SK-N-SH (cell line): ENCODE results near the gene MRPL21. TPM values are rescaled to one million over a fixed set of nuclear protein-coding genes. Genes with fewer than 3 reads are reported as not detected.

ENCODE experiments used
- CTCF ChIA-PET: fragments of 300-600, 350-600 bp; formaldehyde crosslinking; extraction: SDS; loops from one replicate; lab custom pipeline; 2021; lab: Yijun Ruan, JAX
- POLR2A ChIA-PET: fragments of 350-600 bp; sonication (Branson Sonifier 250); formaldehyde crosslinking; extraction: SDS; loops from one replicate; lab custom pipeline; 2020; ENCODE audit warnings: antibody characterized with exemption, inconsistent platforms; lab: Yijun Ruan, JAX
- DNase-seq: peaks from one replicate; pipeline ENCODE4 v3.0.0; 2012
- H2AFZ ChIP-seq: fragments of 200-600 bp; sonication (generic); 2 replicates; pipeline ENCODE4 v1.8.1; 2016; ENCODE audit warnings: antibody characterized with exemption, mild to moderate bottlenecking, low read depth
- H3F3A ChIP-seq: fragments of 200-600 bp; sonication (generic); replicated peaks from 2 replicates; pipeline ENCODE3; 2016; ENCODE audit warnings: antibody characterized with exemption, mild to moderate bottlenecking; ENCODE audit not compliant: insufficient read depth
- H3K27ac ChIP-seq, 2 experiments: fragments of 200-500 bp in 1 of 2; fragments of 200-600 bp in 1 of 2; sonication (Bioruptor generic) in 1 of 2; sonication (generic), shearing (Covaris generic) in 1 of 2; 2 replicates each; pipeline versions ENCODE4 v1.5.1 to v1.6.1; 2014 to 2016; ENCODE audit warnings: low read depth in 2 of 2, inconsistent platforms in 1 of 2, low read length in 1 of 2, mild to moderate bottlenecking in 1 of 2, mixed read lengths in 1 of 2
- H3K27me3 ChIP-seq: fragments of 200-600 bp; sonication (generic), shearing (Covaris generic); 2 replicates; pipeline ENCODE4 v1.6.1; 2016; ENCODE audit warnings: mixed run types; ENCODE audit not compliant: insufficient read depth
- H3K36me3 ChIP-seq, 2 experiments: fragments of 200-500 bp in 1 of 2; fragments of 200-600 bp in 1 of 2; sonication (Bioruptor generic) in 1 of 2; sonication (generic) in 1 of 2; replicated peaks in 1 of 2; 2 replicates each; pipeline versions ENCODE3 to v1.5.1; 2014 to 2016; ENCODE audit warnings: low read length in 1 of 2, mild to moderate bottlenecking in 1 of 2; ENCODE audit not compliant: insufficient read depth in 2 of 2, control insufficient read depth in 1 of 2
- H3K4me1 ChIP-seq, 2 experiments: fragments of 200-500 bp in 1 of 2; fragments of 200-600 bp in 1 of 2; sonication (Bioruptor generic) in 1 of 2; sonication (generic), shearing (Covaris generic) in 1 of 2; 2 replicates each; pipeline versions ENCODE4 v1.5.1 to v1.6.1; 2014 to 2016; ENCODE audit warnings: low read depth in 1 of 2, low read length in 1 of 2, mixed run types in 1 of 2; ENCODE audit not compliant: insufficient read depth in 2 of 2, control insufficient read depth in 1 of 2
- H3K4me2 ChIP-seq: fragments of 200-600 bp; sonication (generic), shearing (Covaris generic); 2 replicates; pipeline ENCODE4 v1.6.1; 2017; ENCODE audit warnings: mixed run types
- H3K4me3 ChIP-seq, 2 experiments: fragments of 200-500 bp in 1 of 2; fragments of 200-600 bp in 1 of 2; sonication (Bioruptor generic) in 1 of 2; sonication (generic), shearing (Covaris generic) in 1 of 2; 2 replicates each; pipeline versions ENCODE4 v1.5.1 to v1.8.1; 2014 to 2016; ENCODE audit warnings: low read depth in 2 of 2, inconsistent platforms in 1 of 2, low read length in 1 of 2, mild to moderate bottlenecking in 1 of 2, mixed read lengths in 1 of 2, moderate library complexity in 1 of 2
- H3K79me2 ChIP-seq: fragments of 200-600 bp; sonication (generic); 2 replicates; pipeline ENCODE4 v1.8.1; 2017; ENCODE audit warnings: mild to moderate bottlenecking; ENCODE audit not compliant: insufficient read depth
- H3K9ac ChIP-seq: fragments of 200-600 bp; sonication (generic); 2 replicates; pipeline ENCODE4 v1.6.1; 2017; ENCODE audit warnings: mixed run types
- H3K9me2 ChIP-seq: fragments of 200-600 bp; sonication (generic); 2 replicates; pipeline ENCODE4 v1.6.1; 2017; ENCODE audit warnings: mixed run types
- H3K9me3 ChIP-seq: fragments of 200-600 bp; sonication (generic); 2 replicates; pipeline ENCODE4 v1.6.1; 2017; ENCODE audit warnings: mixed run types, mild to moderate bottlenecking, moderate library complexity
- H4K20me1 ChIP-seq: fragments of 200-600 bp; sonication (generic); 2 replicates; pipeline ENCODE4 v1.6.1; 2017; ENCODE audit warnings: mild to moderate bottlenecking, mixed run types; ENCODE audit not compliant: insufficient read depth
- EP300 ChIP-seq, 2 experiments: IDR thresholded peaks; 2 replicates each; pipeline versions ENCODE4 v1.4.0 to v1.6.1; 2012; ENCODE audit warnings: borderline replicate concordance in 1 of 2, low read depth in 1 of 2, low read length in 1 of 2
- FOXJ3 ChIP-seq: sonication (generic); formaldehyde crosslinking; IDR thresholded peaks from 2 replicates; pipeline ENCODE4 v1.5.1; 2020; ENCODE audit warnings: mild to moderate bottlenecking, missing genetic modification reagents
- GABPA ChIP-seq: IDR thresholded peaks from 2 replicates; pipeline ENCODE4 v1.4.0; 2012; ENCODE audit warnings: low read depth, mild to moderate bottlenecking
- GATA2 ChIP-seq: sonication (generic); formaldehyde crosslinking; IDR thresholded peaks from 2 replicates; pipeline ENCODE4 v1.5.0; 2020; ENCODE audit warnings: mild to moderate bottlenecking, missing genetic modification reagents
- IRF3 ChIP-seq: fragments of 150-350 bp; IDR thresholded peaks from 2 replicates; pipeline ENCODE4 v1.6.1; 2016; ENCODE audit warnings: mild to moderate bottlenecking, low read depth, low read length
- JUND ChIP-seq: IDR thresholded peaks from 2 replicates; pipeline ENCODE4 v1.4.0; 2012
- MAX ChIP-seq: IDR thresholded peaks from 2 replicates; pipeline ENCODE4 v1.4.0; 2012; ENCODE audit warnings: low read depth
- MEF2A ChIP-seq: IDR thresholded peaks from 2 replicates; pipeline ENCODE4 v1.4.0; 2012; ENCODE audit warnings: low read depth, borderline replicate concordance
- MXI1 ChIP-seq: IDR thresholded peaks from 2 replicates; pipeline ENCODE4 v1.6.1; 2012; ENCODE audit warnings: mild to moderate bottlenecking, low read depth, low read length, improper control_type of control experiment
- NRF1 ChIP-seq: IDR thresholded peaks from 2 replicates; pipeline ENCODE4 v1.6.1; 2012; ENCODE audit warnings: low read depth, mild to moderate bottlenecking, low read length
- POLR2AphosphoS5 ChIP-seq: IDR thresholded peaks from 2 replicates; pipeline ENCODE4 v1.6.1; 2012; ENCODE audit warnings: low read depth, low read length
- RAD21 ChIP-seq: IDR thresholded peaks from 2 replicates; pipeline ENCODE4 v1.6.1; 2012; ENCODE audit warnings: mild to moderate bottlenecking, low read length
- RXRA ChIP-seq: IDR thresholded peaks from 2 replicates; pipeline ENCODE4 v1.4.0; 2012; ENCODE audit warnings: low read depth, mild to moderate bottlenecking, borderline replicate concordance
- TAF1 ChIP-seq: IDR thresholded peaks from 2 replicates; pipeline ENCODE4 v1.6.1; 2012; ENCODE audit warnings: low read depth, mild to moderate bottlenecking, low read length, moderate library complexity, borderline replicate concordance
- TCF12 ChIP-seq: IDR thresholded peaks from 2 replicates; pipeline ENCODE4 v1.4.0; 2012
- TEAD4 ChIP-seq: IDR thresholded peaks from 2 replicates; pipeline ENCODE4 v1.4.0; 2012; ENCODE audit warnings: mild to moderate bottlenecking, borderline replicate concordance; ENCODE audit not compliant: insufficient read depth
- USF2 ChIP-seq: fragments of 150-350 bp; IDR thresholded peaks from 2 replicates; pipeline ENCODE4 v1.6.1; 2017; ENCODE audit warnings: antibody characterized with exemption, low read length, low read depth, borderline replicate concordance
- WGBS: methylation state at CpG from one replicate; pipeline ENCODE4 v1.1.6; 2017; ENCODE audit warnings: low lambda C conversion rate; 5-methylcytosine and 5-hydroxymethylcytosine counted together
- polyA plus RNA-seq, 3 experiments: library from polyadenylated mRNA; depleted of rRNA; stranded (reverse); fragments of >200 nt; gene quantifications; 2 replicates each; pipeline ENCODE4 v1.2.3, GENCODE V29; 2012
- TF ChIP-seq, protein P1 (sequence below): IDR thresholded peaks from 2 replicates; pipeline ENCODE4; 2012
- TF ChIP-seq, protein P2 (sequence below): fragments of 200-600 bp; sonication (generic); IDR thresholded peaks from 2 replicates; pipeline ENCODE4 v1.6.1; 2017; ENCODE audit warnings: antibody characterized with exemption, mild to moderate bottlenecking, moderate library complexity
- TF ChIP-seq, protein P3 (sequence below): IDR thresholded peaks from 2 replicates; pipeline ENCODE4 v1.6.1; 2012; ENCODE audit warnings: mild to moderate bottlenecking, low read depth, low read length, moderate library complexity

The MRPL21 gene
- polyA plus RNA-seq, 1 of the 3 experiments (the other 2 are of a cell fraction), result 125 TPM

DNA sequence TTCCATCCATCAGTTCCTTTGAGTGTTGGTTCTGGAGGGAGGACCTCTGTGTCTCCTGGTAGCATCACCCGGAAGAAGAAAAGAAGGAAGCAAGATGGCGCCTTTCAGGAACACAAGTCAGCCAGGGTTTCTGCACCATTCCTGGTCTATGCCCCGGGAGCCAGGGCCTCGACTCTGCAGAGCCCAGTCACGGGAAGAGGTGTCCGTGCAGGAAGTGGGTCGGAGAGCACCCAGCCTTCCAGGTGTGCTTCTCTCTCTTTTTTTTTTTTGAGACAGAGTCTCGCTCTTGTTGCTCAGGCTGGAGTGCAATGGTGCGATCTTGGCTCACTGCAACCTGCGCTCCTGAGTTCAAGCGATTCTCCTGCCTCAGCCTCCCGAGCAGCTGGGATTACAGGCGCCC, 21.2 kb downstream of the MRPL21 start:
- no peak overlapping the region for H3K27ac ChIP-seq
- ChIA-PET POLR2A (no interaction called here), CTCF (interaction anchor here (2.9 kb wide), 1 partner anchor 8 kb away, joined by 11 read pairs; no protein-coding TSS in a partner anchor)
- H3K27me3 ChIP-seq, result no peaks in the 10 kb centered on the region
- no peak overlapping the region for H3K4me2 ChIP-seq
- H3K36me3 ChIP-seq, result no peaks in the 10 kb centered on the region
- no peaks in the 10 kb centered on the region for H4K20me1 ChIP-seq
- H3K4me3 ChIP-seq, result no peak overlapping the region
- no peak for TF ChIP-seq POLR2AphosphoS5
- no peak for TF ChIP-seq RAD21
- TF ChIP-seq, protein P1, sequence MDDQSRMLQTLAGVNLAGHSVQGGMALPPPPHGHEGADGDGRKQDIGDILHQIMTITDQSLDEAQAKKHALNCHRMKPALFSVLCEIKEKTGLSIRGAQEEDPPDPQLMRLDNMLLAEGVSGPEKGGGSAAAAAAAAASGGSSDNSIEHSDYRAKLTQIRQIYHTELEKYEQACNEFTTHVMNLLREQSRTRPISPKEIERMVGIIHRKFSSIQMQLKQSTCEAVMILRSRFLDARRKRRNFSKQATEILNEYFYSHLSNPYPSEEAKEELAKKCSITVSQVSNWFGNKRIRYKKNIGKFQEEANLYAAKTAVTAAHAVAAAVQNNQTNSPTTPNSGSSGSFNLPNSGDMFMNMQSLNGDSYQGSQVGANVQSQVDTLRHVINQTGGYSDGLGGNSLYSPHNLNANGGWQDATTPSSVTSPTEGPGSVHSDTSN, result no peak
- TF ChIP-seq GATA2 (CRISPR knock-in tag), result no peak
- TF ChIP-seq JUND, result no peak
- no peak for TF ChIP-seq IRF3
- TF ChIP-seq NRF1, result no peak
- TF ChIP-seq MXI1, result no peak
- TF ChIP-seq MEF2A, result no peak
- TF ChIP-seq, protein P2, sequence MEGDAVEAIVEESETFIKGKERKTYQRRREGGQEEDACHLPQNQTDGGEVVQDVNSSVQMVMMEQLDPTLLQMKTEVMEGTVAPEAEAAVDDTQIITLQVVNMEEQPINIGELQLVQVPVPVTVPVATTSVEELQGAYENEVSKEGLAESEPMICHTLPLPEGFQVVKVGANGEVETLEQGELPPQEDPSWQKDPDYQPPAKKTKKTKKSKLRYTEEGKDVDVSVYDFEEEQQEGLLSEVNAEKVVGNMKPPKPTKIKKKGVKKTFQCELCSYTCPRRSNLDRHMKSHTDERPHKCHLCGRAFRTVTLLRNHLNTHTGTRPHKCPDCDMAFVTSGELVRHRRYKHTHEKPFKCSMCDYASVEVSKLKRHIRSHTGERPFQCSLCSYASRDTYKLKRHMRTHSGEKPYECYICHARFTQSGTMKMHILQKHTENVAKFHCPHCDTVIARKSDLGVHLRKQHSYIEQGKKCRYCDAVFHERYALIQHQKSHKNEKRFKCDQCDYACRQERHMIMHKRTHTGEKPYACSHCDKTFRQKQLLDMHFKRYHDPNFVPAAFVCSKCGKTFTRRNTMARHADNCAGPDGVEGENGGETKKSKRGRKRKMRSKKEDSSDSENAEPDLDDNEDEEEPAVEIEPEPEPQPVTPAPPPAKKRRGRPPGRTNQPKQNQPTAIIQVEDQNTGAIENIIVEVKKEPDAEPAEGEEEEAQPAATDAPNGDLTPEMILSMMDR, result no peak
- no peak for TF ChIP-seq RXRA
- no peak for TF ChIP-seq EP300 (IDR thresholded peaks at IDR 0.05; ENCODE audit: borderline replicate concordance in 1 of 2, low read depth in 1 of 2, low read length in 1 of 2)
- TF ChIP-seq TEAD4, result no peak
- TF ChIP-seq MAX, result no peak
- TF ChIP-seq, protein P3, sequence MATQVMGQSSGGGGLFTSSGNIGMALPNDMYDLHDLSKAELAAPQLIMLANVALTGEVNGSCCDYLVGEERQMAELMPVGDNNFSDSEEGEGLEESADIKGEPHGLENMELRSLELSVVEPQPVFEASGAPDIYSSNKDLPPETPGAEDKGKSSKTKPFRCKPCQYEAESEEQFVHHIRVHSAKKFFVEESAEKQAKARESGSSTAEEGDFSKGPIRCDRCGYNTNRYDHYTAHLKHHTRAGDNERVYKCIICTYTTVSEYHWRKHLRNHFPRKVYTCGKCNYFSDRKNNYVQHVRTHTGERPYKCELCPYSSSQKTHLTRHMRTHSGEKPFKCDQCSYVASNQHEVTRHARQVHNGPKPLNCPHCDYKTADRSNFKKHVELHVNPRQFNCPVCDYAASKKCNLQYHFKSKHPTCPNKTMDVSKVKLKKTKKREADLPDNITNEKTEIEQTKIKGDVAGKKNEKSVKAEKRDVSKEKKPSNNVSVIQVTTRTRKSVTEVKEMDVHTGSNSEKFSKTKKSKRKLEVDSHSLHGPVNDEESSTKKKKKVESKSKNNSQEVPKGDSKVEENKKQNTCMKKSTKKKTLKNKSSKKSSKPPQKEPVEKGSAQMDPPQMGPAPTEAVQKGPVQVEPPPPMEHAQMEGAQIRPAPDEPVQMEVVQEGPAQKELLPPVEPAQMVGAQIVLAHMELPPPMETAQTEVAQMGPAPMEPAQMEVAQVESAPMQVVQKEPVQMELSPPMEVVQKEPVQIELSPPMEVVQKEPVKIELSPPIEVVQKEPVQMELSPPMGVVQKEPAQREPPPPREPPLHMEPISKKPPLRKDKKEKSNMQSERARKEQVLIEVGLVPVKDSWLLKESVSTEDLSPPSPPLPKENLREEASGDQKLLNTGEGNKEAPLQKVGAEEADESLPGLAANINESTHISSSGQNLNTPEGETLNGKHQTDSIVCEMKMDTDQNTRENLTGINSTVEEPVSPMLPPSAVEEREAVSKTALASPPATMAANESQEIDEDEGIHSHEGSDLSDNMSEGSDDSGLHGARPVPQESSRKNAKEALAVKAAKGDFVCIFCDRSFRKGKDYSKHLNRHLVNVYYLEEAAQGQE, result no peak
- no peak for TF ChIP-seq GABPA
- no peak for TF ChIP-seq USF2
- no peak for TF ChIP-seq FOXJ3 (CRISPR knock-in tag)
- no peak for TF ChIP-seq TCF12
- no peak for TF ChIP-seq TAF1
- peaks cover 1% of the 10 kb centered on the region for H3F3A ChIP-seq
- WGBS, result 83% methylated on average over 13 of the region's 13 CpGs
- no peak overlapping the region for H3K9ac ChIP-seq
- no peak for DNase-seq
- H3K9me2 ChIP-seq, result no peaks in the 10 kb centered on the region
- peaks cover 0 to 2% of the 10 kb centered on the region in 2 experiments; a peak in 1 of 4 replicates for H3K4me1 ChIP-seq
- no peak overlapping the region for H2AFZ ChIP-seq
- no peaks in the 10 kb centered on the region for H3K79me2 ChIP-seq
- H3K9me3 ChIP-seq, result no peaks in the 10 kb centered on the region
